H9 (cell line): ENCODE data around the gene SCUBE2. TPM values are rescaled to one million over a fixed set of nuclear protein-coding genes. Genes with fewer than 3 reads are reported as not detected.

Experiments used
- DNase-seq: peaks from one replicate; pipeline ENCODE4 v3.0.0-alpha.2; 2017
- H2AFZ ChIP-seq: one replicate; pipeline ENCODE4 v1.6.1; 2013; ENCODE audit warnings: mild to moderate bottlenecking, low read length, control low read depth, moderate library complexity
- H2AK5ac ChIP-seq: 2 replicates; pipeline ENCODE4 v1.6.1; 2013; ENCODE audit warnings: low read length, control low read depth, mixed read lengths; ENCODE audit not compliant: insufficient read length
- H2BK120ac ChIP-seq: one replicate; pipeline ENCODE4 v1.6.1; 2013; ENCODE audit warnings: low read depth, mild to moderate bottlenecking, low read length, control low read depth, inconsistent platforms; ENCODE audit not compliant: poor library complexity, severe bottlenecking
- H2BK12ac ChIP-seq: 2 replicates; pipeline ENCODE4 v1.6.1; 2013; ENCODE audit warnings: low read length, control low read depth, mixed read lengths, low read depth; ENCODE audit not compliant: insufficient read length
- H2BK15ac ChIP-seq: 2 replicates; pipeline ENCODE4 v1.6.1; 2013; ENCODE audit warnings: low read depth, low read length, control low read depth
- H2BK20ac ChIP-seq: one replicate; pipeline ENCODE4 v1.6.1; 2013; ENCODE audit warnings: low read depth, mild to moderate bottlenecking, low read length, control low read depth, inconsistent platforms; ENCODE audit not compliant: poor library complexity, severe bottlenecking
- H2BK5ac ChIP-seq: 2 replicates; pipeline ENCODE4 v1.6.1; 2013; ENCODE audit warnings: low read length, control low read depth, mixed read lengths; ENCODE audit not compliant: insufficient read length
- H3K14ac ChIP-seq: 2 replicates; pipeline ENCODE4 v1.6.1; 2013; ENCODE audit warnings: low read length, control low read depth; ENCODE audit not compliant: insufficient read depth
- H3K18ac ChIP-seq: 2 replicates; pipeline ENCODE4 v1.6.1; 2013; ENCODE audit warnings: low read depth, mild to moderate bottlenecking, mixed read lengths, low read length, control low read depth; ENCODE audit not compliant: insufficient read length
- H3K23ac ChIP-seq: 2 replicates; pipeline ENCODE4 v1.6.1; 2013; ENCODE audit warnings: low read length, control low read depth, mixed read lengths, low read depth; ENCODE audit not compliant: insufficient read length
- H3K23me2 ChIP-seq: 2 replicates; pipeline ENCODE4 v1.6.1; 2013; ENCODE audit warnings: low read depth, mild to moderate bottlenecking, mixed read lengths, low read length, control low read depth; ENCODE audit not compliant: insufficient read length, poor library complexity, severe bottlenecking
- H3K27ac ChIP-seq: 2 replicates; pipeline ENCODE4 v1.5.1; 2013; ENCODE audit warnings: low read length, control low read depth, mixed read lengths, low read depth; ENCODE audit not compliant: insufficient read length
- H3K27me3 ChIP-seq: 2 replicates; pipeline ENCODE4 v1.6.1; 2013; ENCODE audit warnings: low read length, control low read depth, inconsistent platforms; ENCODE audit not compliant: insufficient read depth
- H3K4ac ChIP-seq: 2 replicates; pipeline ENCODE4 v1.6.1; 2013; ENCODE audit warnings: low read depth, mild to moderate bottlenecking, control low read depth, inconsistent platforms, low read length, moderate library complexity
- H3K4me1 ChIP-seq: 2 replicates; pipeline ENCODE4 v1.6.1; 2013; ENCODE audit warnings: low read length, control low read depth, inconsistent platforms; ENCODE audit not compliant: insufficient read depth
- H3K4me2 ChIP-seq: 2 replicates; pipeline ENCODE4 v1.6.1; 2013; ENCODE audit warnings: low read length, control low read depth, mixed read lengths; ENCODE audit not compliant: insufficient read length, insufficient read depth
- H3K56ac ChIP-seq: 2 replicates; pipeline ENCODE4 v1.6.1; 2013; ENCODE audit warnings: low read depth, mild to moderate bottlenecking, mixed read lengths, low read length, control low read depth; ENCODE audit not compliant: insufficient read length
- H3K79me1 ChIP-seq: 2 replicates; pipeline ENCODE4 v1.6.1; 2013; ENCODE audit warnings: low read depth, mild to moderate bottlenecking, moderate library complexity, low read length, control low read depth, inconsistent platforms; ENCODE audit not compliant: insufficient read depth, poor library complexity, severe bottlenecking
- H3K79me2 ChIP-seq: 2 replicates; pipeline ENCODE4 v1.6.1; 2013; ENCODE audit warnings: low read length, control low read depth, inconsistent platforms; ENCODE audit not compliant: insufficient read depth
- H3K9ac ChIP-seq: 2 replicates; pipeline ENCODE4 v1.6.1; 2013; ENCODE audit warnings: low read length, control low read depth, mixed read lengths; ENCODE audit not compliant: insufficient read length; ENCODE audit errors: extremely low read depth
- H3K9me3 ChIP-seq: one replicate; pipeline ENCODE4 v1.6.1; 2013; ENCODE audit warnings: low read depth, low read length, inconsistent platforms; ENCODE audit not compliant: control insufficient read depth
- H3T11ph ChIP-seq: one replicate; pipeline ENCODE4 v1.6.1; 2013; ENCODE audit warnings: mild to moderate bottlenecking, low read length, control low read depth, inconsistent platforms
- H4K20me1 ChIP-seq: one replicate; pipeline ENCODE4 v1.6.1; 2013; ENCODE audit not compliant: control insufficient read depth, insufficient read length, insufficient read depth
- H4K5ac ChIP-seq: 2 replicates; pipeline ENCODE4 v1.6.1; 2013; ENCODE audit warnings: low read depth, mild to moderate bottlenecking, mixed read lengths, low read length, control low read depth; ENCODE audit not compliant: insufficient read length
- H4K8ac ChIP-seq: replicated peaks from 2 replicates; pipeline ENCODE4 v1.6.1; 2013; ENCODE audit warnings: low read length, control low read depth, mixed read lengths, low read depth; ENCODE audit not compliant: insufficient read length
- H4K91ac ChIP-seq: 2 replicates; pipeline ENCODE4 v1.6.1; 2013; ENCODE audit warnings: low read depth, mild to moderate bottlenecking, moderate library complexity, mixed read lengths, low read length, control low read depth; ENCODE audit not compliant: insufficient read length
- H3K27ac Mint-ChIP-seq, 3 experiments: 2 replicates in 2 of 3; 3 replicates in 1 of 3; pipeline ENCODE4 v1.8.0; 2020 to 2021; ENCODE audit warnings: mixed read lengths in 3 of 3, mild to moderate bottlenecking in 1 of 3, moderate library complexity in 1 of 3
- H3K27me3 Mint-ChIP-seq: 2 replicates; pipeline ENCODE4 v1.8.0; 2021; ENCODE audit warnings: low read depth, mild to moderate bottlenecking, moderate library complexity, mixed read lengths
- H3K36me3 Mint-ChIP-seq, 3 experiments: 2 replicates in 2 of 3; 3 replicates in 1 of 3; pipeline ENCODE4 v1.8.0; 2020 to 2021; ENCODE audit warnings: low read depth in 3 of 3, mixed read lengths in 3 of 3; ENCODE audit not compliant: insufficient read depth in 1 of 3
- H3K4me1 Mint-ChIP-seq, 2 experiments: 2 replicates each; pipeline ENCODE4 v1.8.0; 2020; ENCODE audit warnings: mixed read lengths in 2 of 2
- H3K4me3 Mint-ChIP-seq, 2 experiments: 2 replicates in 1 of 2; 3 replicates in 1 of 2; pipeline ENCODE4 v1.8.0; 2020 to 2021; ENCODE audit warnings: mild to moderate bottlenecking in 2 of 2, mixed read lengths in 2 of 2, moderate library complexity in 1 of 2
- H3K9me3 Mint-ChIP-seq, 2 experiments: 2 replicates in 1 of 2; 3 replicates in 1 of 2; pipeline ENCODE4 v1.8.0; 2020; ENCODE audit warnings: mild to moderate bottlenecking in 2 of 2, mixed read lengths in 2 of 2, moderate library complexity in 1 of 2
- CTCF ChIP-seq: fragments of 200-600 bp; sonication (generic); conservative IDR thresholded peaks from 3 replicates; pipeline ENCODE4 v1.8.0; 2021; ENCODE audit warnings: antibody characterized with exemption, mild to moderate bottlenecking
- WGBS: extraction: QIAGEN DNeasy Blood & Tissue Kit; methylation state at CpG from one replicate; pipeline ENCODE4 v1.1.7; 2013; ENCODE audit warnings: missing lambda C conversion rate, low lambda C conversion rate, mixed read lengths; ENCODE audit not compliant: insufficient read length; ENCODE audit errors: extremely low coverage; 5-methylcytosine and 5-hydroxymethylcytosine counted together
- total RNA-seq: library from RNA; stranded (reverse); gene quantifications from 2 replicates; pipeline ENCODE4 v1.2.1, GENCODE V29; 2021

SCUBE2 gene
- total RNA-seq, 1 experiment from 2014 or later = 1.6 TPM

- Histone ChIP-seq H2AFZ (no peak overlapping the region), H3K23me2 (no peaks in the 10 kb centered on the region), H3K23ac (no peak overlapping the region), H2BK12ac (no peak overlapping the region), H4K5ac (no peak overlapping the region), H3K9me3 (no peaks in the 10 kb centered on the region), H2BK20ac (no peak overlapping the region), H3K18ac (no peak overlapping the region), H3K27ac (no peak overlapping the region), H3K4me1 (no peaks in the 10 kb centered on the region), H2AK5ac (no peak overlapping the region), H2BK120ac (no peak overlapping the region), H3K27me3 (no peaks in the 10 kb centered on the region), H3T11ph (no peak overlapping the region), H3K79me2 (no peaks in the 10 kb centered on the region), H2BK15ac (no peak overlapping the region), H3K4me2 (no peak overlapping the region), H3K4ac (no peak overlapping the region), H4K8ac (no peak overlapping the region), H3K56ac (no peak overlapping the region), H3K79me1 (no peaks in the 10 kb centered on the region), H2BK5ac (no peak overlapping the region), H3K14ac (no peak overlapping the region), H4K91ac (no peak overlapping the region), H3K9ac (no peak overlapping the region), H4K20me1 (no peaks in the 10 kb centered on the region)
- Mint-ChIP-seq H3K4me3 (no peak overlapping the region), H3K4me1 (peaks cover 18 to 20% of the 10 kb centered on the region in 2 experiments), H3K36me3 (no peaks in the 10 kb centered on the region), H3K9me3 (no peaks in the 10 kb centered on the region; a peak in 1 of 5 replicates), H3K27ac (no peak overlapping the region), H3K27me3 (peaks cover 3% of the 10 kb centered on the region)
- peak; percentile 64 for TF ChIP-seq CTCF
- peak; percentile 50 for DNase-seq
- no CpG with 5 or more reads among the region's 5 CpGs for WGBS
These were observed 13.0 kb downstream of the SCUBE2 start for GRCh38 chr11:9078113-9079086.
